Psoas muscle (tissue), 8 donors: ENCODE measurements around the gene DHRS11. TPM values are rescaled to one million over a fixed set of nuclear protein-coding genes. Genes with fewer than 3 reads are reported as not detected.
A peak's percentile ranks its signal among the peaks of the same experiment; 100 is the strongest.

Source experiments
- ATAC-seq, 4 donors: fragments of 200-7000 bp; cut with Tn5 transposase; one replicate each; pipeline ENCODE4 v1.9.1; 2020; ENCODE audit warnings: moderate library complexity in 3 of 4, mild to moderate bottlenecking in 2 of 4
- DNase-seq, 2 donors: peaks; one replicate each; pipeline ENCODE4 v3.0.0-alpha.2; 2020
- H3K27ac ChIP-seq: fragments of 200-600 bp; one replicate; pipeline ENCODE4 v1.8.0; 2022
- H3K27me3 ChIP-seq, 3 donors: fragments of 200-600 bp in 1 of 3; one replicate each; pipeline versions ENCODE4 v1.6.1 to v1.8.0; 2013 to 2022; ENCODE audit warnings: low read length in 2 of 3, mild to moderate bottlenecking in 2 of 3, moderate library complexity in 1 of 3; ENCODE audit not compliant: insufficient read depth in 3 of 3
- H3K36me3 ChIP-seq, 2 donors: fragments of 200-600 bp in 1 of 2; one replicate each; pipeline versions ENCODE4 v1.6.1 to v1.8.0; 2013 to 2022; ENCODE audit warnings: low read depth in 1 of 2, mild to moderate bottlenecking in 1 of 2, moderate library complexity in 1 of 2; ENCODE audit not compliant: insufficient read depth in 1 of 2
- H3K4me1 ChIP-seq: fragments of 200-600 bp; one replicate; pipeline ENCODE4 v1.8.0; 2022
- H3K4me3 ChIP-seq: fragments of 200-600 bp; one replicate; pipeline ENCODE4 v1.8.0; 2022; ENCODE audit warnings: mild to moderate bottlenecking
- H3K9me3 ChIP-seq: fragments of 200-600 bp; one replicate; pipeline ENCODE4 v1.8.0; 2022
- CTCF ChIP-seq: fragments of 200-600 bp; IDR thresholded peaks from one replicate; pipeline ENCODE4 v1.8.0; 2022; ENCODE audit warnings: antibody characterized with exemption
- WGBS, 3 donors: extraction: QIAGEN DNeasy Blood & Tissue Kit; methylation state at CpG; one replicate each; pipeline versions ENCODE4 v1.1.6 to v1.1.7; 2013; 5-methylcytosine and 5-hydroxymethylcytosine counted together
- intact Hi-C, 2 donors: fragments of 100-400 bp; cut with DNase I; formaldehyde crosslinking; loops; one replicate each; pipeline versions ENCODE4 v1.11.0 to v1.14.2; 2022
- polyA plus RNA-seq, 3 donors: library from polyadenylated mRNA; stranded (reverse); fragments of 200-250 nt; gene quantifications; one replicate each; pipeline ENCODE4 v1.2.3, GENCODE V29; 2013
- total RNA-seq, 4 donors: library from RNA; stranded (reverse); fragmentation: NEBNext Ultra II Directional in 2 of 4; extraction: Animal tissue kit (Norgen Biotek cat#: 25700) in 2 of 4; gene quantifications; one replicate each; pipeline versions ENCODE4 v1.2.1 to v1.2.4, GENCODE V29; 2021 to 2023
- donor health status: healthy with polysubstance abuse.
- donor health status: DM: no; HTN: no; CAD: no; lungs with moderate emphysema.
- donor health status: Bipolar disorder and iron deficiency.
- donor health status: healthy.
- donor health status: DM: yes; HTN: yes; CAD: no.
- donor health status: DM: no; HTN: no; CAD: no.
- donor health status: DM: no; HTN: no; CAD: no.
- donor health status: DM: yes; HTN: yes; CAD: no.

Gene DHRS11
- total and polyA plus RNA-seq, 7 donors, result 9.4 to 20.5 (median 14.5) TPM

GRCh38 chr17:36629252-36629847 lies 37.7 kb downstream of the DHRS11 start:
- no peaks in the 10 kb centered on the region for H3K9me3 ChIP-seq
- H3K4me3 ChIP-seq, result no peak overlapping the region
- 16 to 19% (median 16%) methylated on average over 13 to 14 of the region's 14 CpGs for WGBS, 3 donors
- DNase-seq, result peak; percentile 71 to 86
- no peak overlapping the region for H3K27ac ChIP-seq
- H3K36me3 ChIP-seq, result no peaks in the 10 kb centered on the region
- intact Hi-C loops, result loop anchor here in 1 of 2 donors (1.0 to 5.0 kb wide), 2 partner anchors 418 to 588 kb away; no protein-coding TSS in a partner anchor
- no peaks in the 10 kb centered on the region for H3K4me1 ChIP-seq
- TF ChIP-seq CTCF, result peak; percentile 99
- H3K27me3 ChIP-seq, result peaks cover 0 to 5% (median 4%) of the 10 kb centered on the region in 3 donors
- ATAC-seq, result peak; percentile 83 to 94 (median 94)

GRCh38 chr17:36629970-36630502 lies 38.4 kb downstream of the DHRS11 start:
- WGBS, 3 donors, result 67 to 76% (median 73%) methylated on average over 8 of the region's 8 CpGs

GRCh38 chr17:36631022-36631421 lies 39.3 kb downstream of the DHRS11 start:
- no peak for ATAC-seq
- 72 to 79% (median 75%) methylated on average over 4 of the region's 4 CpGs for WGBS, 3 donors
- intact Hi-C loops, result loop anchor here (5.0 to 10.0 kb wide), 2 partner anchors 314 to 416 kb away; partner anchors contain the start of gene AATF (in 1 of the 2)
- Histone ChIP-seq H3K36me3 (no peaks in the 10 kb centered on the region), H3K27me3 (peaks cover 0 to 5% (median 4%) of the 10 kb centered on the region in 3 donors), H3K27ac (no peak overlapping the region), H3K9me3 (no peaks in the 10 kb centered on the region), H3K4me3 (no peak overlapping the region), H3K4me1 (no peaks in the 10 kb centered on the region)
- DNase-seq, result no peak
- no peak for TF ChIP-seq CTCF

More at GRCh38 chr17:36629970-36630502, 38.4 kb downstream of the DHRS11 start:
- Histone ChIP-seq H3K36me3 (no peaks in the 10 kb centered on the region), H3K9me3 (no peaks in the 10 kb centered on the region), H3K27ac (no peak overlapping the region), H3K4me1 (no peaks in the 10 kb centered on the region), H3K4me3 (no peak overlapping the region), H3K27me3 (peaks cover 0 to 5% (median 4%) of the 10 kb centered on the region in 3 donors)
- peak in 1 of 4 donors; percentile 5 for ATAC-seq
- TF ChIP-seq CTCF, result no peak
- intact Hi-C loops, result loop anchor here (1.0 to 10.0 kb wide), 4 partner anchors 315 to 587 kb away; partner anchors contain the start of gene AATF (in 1 of the 2)
- no peak for DNase-seq

- no peak overlapping the region for H3K27ac ChIP-seq
- DNase-seq (no peak), ATAC-seq (no peak)
- H3K4me3 ChIP-seq, result no peak overlapping the region
- no peaks in the 10 kb centered on the region for H3K9me3 ChIP-seq
- TF ChIP-seq CTCF, result no peak
- intact Hi-C loops, result loop anchor here (1.0 to 10.0 kb wide), 3 partner anchors 312 to 465 kb away; partner anchors contain the start of gene AATF (in 1 of the 2)
- H3K27me3 ChIP-seq, result peaks cover 0 to 7% (median 6%) of the 10 kb centered on the region in 3 donors
- no peaks in the 10 kb centered on the region for H3K36me3 ChIP-seq
- WGBS, 3 donors, result 36 to 42% (median 40%) methylated on average over 18 of the region's 18 CpGs
- no peaks in the 10 kb centered on the region for H3K4me1 ChIP-seq
Measured at GRCh38 chr17:36632916-36633771, 41.5 kb downstream of the DHRS11 start.
